OCI-LY1 (cell line): ENCODE results near the gene ASL.

ENCODE experiments used
- EZH2 ChIP-seq: fragments of 200-600 bp; sonication (generic), shearing (Covaris generic); IDR thresholded peaks from 2 replicates; pipeline ENCODE4 v1.8.0; 2017; ENCODE audit warnings: borderline replicate concordance, mixed run types, mild to moderate bottlenecking, antibody characterized with exemption, low read length, moderate library complexity, mixed read lengths
- TF ChIP-seq, protein P1 (sequence below): fragments of 200-600 bp; sonication (generic), shearing (Covaris generic); IDR thresholded peaks from 2 replicates; pipeline ENCODE4 v1.5.1; 2017; ENCODE audit warnings: mild to moderate bottlenecking, antibody characterized with exemption, low read length, moderate library complexity, mixed read lengths

DNA sequence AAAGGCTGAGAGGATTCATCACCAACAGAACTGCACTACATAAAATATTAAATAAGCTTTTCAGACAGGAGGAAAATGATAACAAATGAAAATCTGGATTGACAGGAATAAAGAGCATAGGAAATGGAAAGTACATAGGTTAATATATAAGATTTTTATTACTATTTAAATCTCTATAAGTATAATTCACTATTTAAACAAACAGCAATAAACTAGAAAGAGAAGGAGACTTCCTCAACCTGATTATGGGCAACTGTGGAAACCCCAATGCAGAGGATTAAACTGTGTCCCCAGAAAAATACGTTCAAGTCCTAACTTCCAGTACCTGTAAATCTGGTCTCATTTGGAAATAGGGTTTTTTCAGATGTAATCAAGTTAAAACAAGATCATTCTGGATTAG, 14.8 kb upstream of the ASL start:
- TF ChIP-seq, protein P1, sequence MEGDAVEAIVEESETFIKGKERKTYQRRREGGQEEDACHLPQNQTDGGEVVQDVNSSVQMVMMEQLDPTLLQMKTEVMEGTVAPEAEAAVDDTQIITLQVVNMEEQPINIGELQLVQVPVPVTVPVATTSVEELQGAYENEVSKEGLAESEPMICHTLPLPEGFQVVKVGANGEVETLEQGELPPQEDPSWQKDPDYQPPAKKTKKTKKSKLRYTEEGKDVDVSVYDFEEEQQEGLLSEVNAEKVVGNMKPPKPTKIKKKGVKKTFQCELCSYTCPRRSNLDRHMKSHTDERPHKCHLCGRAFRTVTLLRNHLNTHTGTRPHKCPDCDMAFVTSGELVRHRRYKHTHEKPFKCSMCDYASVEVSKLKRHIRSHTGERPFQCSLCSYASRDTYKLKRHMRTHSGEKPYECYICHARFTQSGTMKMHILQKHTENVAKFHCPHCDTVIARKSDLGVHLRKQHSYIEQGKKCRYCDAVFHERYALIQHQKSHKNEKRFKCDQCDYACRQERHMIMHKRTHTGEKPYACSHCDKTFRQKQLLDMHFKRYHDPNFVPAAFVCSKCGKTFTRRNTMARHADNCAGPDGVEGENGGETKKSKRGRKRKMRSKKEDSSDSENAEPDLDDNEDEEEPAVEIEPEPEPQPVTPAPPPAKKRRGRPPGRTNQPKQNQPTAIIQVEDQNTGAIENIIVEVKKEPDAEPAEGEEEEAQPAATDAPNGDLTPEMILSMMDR = no peak
- no peak for TF ChIP-seq EZH2
